Measurements from ENCODE around the gene TMUB1.

Gene TMUB1

GRCh38 chr7:151083071-151083823 is at the start of gene TMUB1:
TSS of gene TMUB1 (minus strand) at chr7:151083493. CDS start at chr7:151082563, 930 bp downstream.
- peak within 1 kb of the TSS; percentile 39 for H3K4me3 ChIP-seq (ENCODE audit: low read depth, low read length)

GRCh38 chr7:151132461-151133205 is 49.3 kb upstream of the TMUB1 start:
- no peak overlapping the region for H3K4me3 ChIP-seq (ENCODE audit: low read depth, low read length)

GRCh38 chr7:151131592-151132293 is 48.5 kb upstream of the TMUB1 start:
- H3K4me3 ChIP-seq (ENCODE audit: low read depth, low read length) = no peak overlapping the region

GRCh38 chr7:151131224-151131591 is 47.9 kb upstream of the TMUB1 start:
- no peak overlapping the region for H3K4me3 ChIP-seq (ENCODE audit: low read depth, low read length)

- H3K4me3 ChIP-seq (ENCODE audit: low read depth, low read length) = no peak overlapping the region
These were observed 47.5 kb upstream of the TMUB1 start for GRCh38 chr7:151130741-151131157.

- H3K4me3 ChIP-seq (ENCODE audit: low read depth, low read length) = no peak overlapping the region
These were observed 46.8 kb upstream of the TMUB1 start for GRCh38 chr7:151129960-151130591.

GRCh38 chr7:151129117-151129959 is 46.0 kb upstream of the TMUB1 start:
- H3K4me3 ChIP-seq (ENCODE audit: low read depth, low read length) = no peak overlapping the region

GRCh38 chr7:151128716-151129115 is 45.4 kb upstream of the TMUB1 start:
- H3K4me3 ChIP-seq (ENCODE audit: low read depth, low read length) = no peak overlapping the region

GRCh38 chr7:151128144-151128543 is 44.9 kb upstream of the TMUB1 start:
- H3K4me3 ChIP-seq (ENCODE audit: low read depth, low read length) = no peak overlapping the region

- peak overlapping the region; percentile 8 for H3K4me3 ChIP-seq (ENCODE audit: low read depth, low read length)
These were observed 43.3 kb upstream of the TMUB1 start for GRCh38 chr7:151126491-151127137.

- H3K4me3 ChIP-seq (ENCODE audit: low read depth, low read length) = peak overlapping the region; percentile 54
These were observed 42.7 kb upstream of the TMUB1 start for GRCh38 chr7:151125846-151126481.

GRCh38 chr7:151125470-151125845 is 42.2 kb upstream of the TMUB1 start:
- H3K4me3 ChIP-seq (ENCODE audit: low read depth, low read length) = peak overlapping the region; percentile 54

GRCh38 chr7:151124899-151125399 is 41.7 kb upstream of the TMUB1 start:
- peak overlapping the region; percentile 54 for H3K4me3 ChIP-seq (ENCODE audit: low read depth, low read length)

GRCh38 chr7:151124481-151124880 is 41.2 kb upstream of the TMUB1 start:
- H3K4me3 ChIP-seq (ENCODE audit: low read depth, low read length) = no peak overlapping the region

GRCh38 chr7:151123822-151124464 is 40.6 kb upstream of the TMUB1 start:
- no peak overlapping the region for H3K4me3 ChIP-seq (ENCODE audit: low read depth, low read length)

- H3K4me3 ChIP-seq (ENCODE audit: low read depth, low read length) = no peak overlapping the region
These were observed 40.0 kb upstream of the TMUB1 start for GRCh38 chr7:151123158-151123821.

GRCh38 chr7:151122796-151123157 is 39.5 kb upstream of the TMUB1 start:
- no peak overlapping the region for H3K4me3 ChIP-seq (ENCODE audit: low read depth, low read length)

- no peak overlapping the region for H3K4me3 ChIP-seq (ENCODE audit: low read depth, low read length)
These were observed 39.0 kb upstream of the TMUB1 start for GRCh38 chr7:151122276-151122675.
